ENCODE results near the gene SPTBN1.

DNA sequence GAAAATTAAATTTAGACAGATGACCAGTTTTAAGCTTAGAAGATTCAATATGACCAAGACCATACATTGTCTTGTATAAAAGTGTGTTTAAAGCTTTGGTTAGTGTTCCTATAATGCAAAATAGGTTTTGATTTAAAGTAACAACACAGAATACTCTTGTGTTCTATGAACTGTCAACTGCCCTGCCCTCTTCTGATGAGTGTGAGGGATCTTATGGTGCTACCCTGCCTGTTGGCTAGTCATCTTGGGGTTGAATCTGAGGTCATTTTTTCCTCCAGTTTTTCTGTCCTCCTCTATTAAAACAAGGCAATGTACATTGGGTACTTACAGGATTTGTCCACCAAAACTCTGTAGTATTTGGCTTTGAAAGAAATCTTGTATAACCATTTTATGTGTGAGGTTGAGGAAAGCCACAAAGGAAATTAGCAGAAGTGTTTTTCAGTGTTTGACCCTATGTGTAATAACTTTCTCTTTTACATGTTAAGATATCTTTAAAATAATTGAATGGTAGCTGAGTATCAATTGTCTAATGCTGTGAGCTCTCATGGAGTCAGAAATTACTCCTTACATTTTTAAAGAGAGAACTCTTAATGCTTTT is 129.1 kb downstream of the SPTBN1 start:
- TF ChIP-seq, protein P1, sequence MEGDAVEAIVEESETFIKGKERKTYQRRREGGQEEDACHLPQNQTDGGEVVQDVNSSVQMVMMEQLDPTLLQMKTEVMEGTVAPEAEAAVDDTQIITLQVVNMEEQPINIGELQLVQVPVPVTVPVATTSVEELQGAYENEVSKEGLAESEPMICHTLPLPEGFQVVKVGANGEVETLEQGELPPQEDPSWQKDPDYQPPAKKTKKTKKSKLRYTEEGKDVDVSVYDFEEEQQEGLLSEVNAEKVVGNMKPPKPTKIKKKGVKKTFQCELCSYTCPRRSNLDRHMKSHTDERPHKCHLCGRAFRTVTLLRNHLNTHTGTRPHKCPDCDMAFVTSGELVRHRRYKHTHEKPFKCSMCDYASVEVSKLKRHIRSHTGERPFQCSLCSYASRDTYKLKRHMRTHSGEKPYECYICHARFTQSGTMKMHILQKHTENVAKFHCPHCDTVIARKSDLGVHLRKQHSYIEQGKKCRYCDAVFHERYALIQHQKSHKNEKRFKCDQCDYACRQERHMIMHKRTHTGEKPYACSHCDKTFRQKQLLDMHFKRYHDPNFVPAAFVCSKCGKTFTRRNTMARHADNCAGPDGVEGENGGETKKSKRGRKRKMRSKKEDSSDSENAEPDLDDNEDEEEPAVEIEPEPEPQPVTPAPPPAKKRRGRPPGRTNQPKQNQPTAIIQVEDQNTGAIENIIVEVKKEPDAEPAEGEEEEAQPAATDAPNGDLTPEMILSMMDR (IDR thresholded peaks at IDR 0.05; ENCODE audit: extremely low read depth in 1 of 2, insufficient read depth in 1 of 2, low read depth in 1 of 2, low read length in 2 of 2) = no peak
- TF ChIP-seq POLR2A (IDR thresholded peaks at IDR 0.05; ENCODE audit: low read depth, low read length) = no peak
